Sigmoid colon (tissue), 7 donors: ENCODE data around the gene SLF2. TPM values are rescaled to one million over a fixed set of nuclear protein-coding genes. Genes with fewer than 3 reads are reported as not detected.
"Not testable (repeated sequence)": the region's sequence is repeated elsewhere in the genome, so short reads cannot be mapped to it uniquely, and the experiment has no call there.

Experiments used
- DNase-seq: peaks from one replicate; pipeline ENCODE4 v3.0.0-alpha.2; 2019
- H3K27ac ChIP-seq, 4 donors: fragments of 200-600 bp; sonication (generic); one replicate each; pipeline ENCODE4 v1.5.1; 2016 to 2019; ENCODE audit warnings: mild to moderate bottlenecking in 1 of 4
- H3K27me3 ChIP-seq, 3 donors: fragments of 200-600 bp; sonication (generic); one replicate each; pipeline ENCODE4 v1.5.1; 2019; ENCODE audit warnings: mild to moderate bottlenecking in 1 of 3
- H3K36me3 ChIP-seq, 4 donors: fragments of 200-600 bp; sonication (generic); one replicate each; pipeline ENCODE4 v1.5.1; 2016 to 2019
- H3K4me1 ChIP-seq, 4 donors: fragments of 200-600 bp; sonication (generic); one replicate each; pipeline ENCODE4 v1.5.1; 2017 to 2019
- H3K4me3 ChIP-seq, 4 donors: fragments of 200-600 bp; sonication (generic); one replicate each; pipeline ENCODE4 v1.5.1; 2017 to 2019; ENCODE audit warnings: mild to moderate bottlenecking in 2 of 4, moderate library complexity in 1 of 4
- H3K9me3 ChIP-seq, 4 donors: fragments of 200-600 bp in 3 of 4; sonication (generic) in 3 of 4; one replicate each; pipeline versions ENCODE4 v1.5.1 to v1.6.1; 2013 to 2019
- CTCF ChIP-seq, 4 experiments: fragments of 450-650 bp in 3 of 4; fragments of 200-600 bp in 1 of 4; IDR thresholded peaks; one replicate each; pipeline ENCODE4 v1.5.1; 2016 to 2019; ENCODE audit warnings: antibody characterized with exemption in 4 of 4, mild to moderate bottlenecking in 3 of 4, moderate library complexity in 2 of 4
- EP300 ChIP-seq, 4 donors: sonication (generic); formaldehyde crosslinking; IDR thresholded peaks; one replicate each; pipeline ENCODE4 v1.6.1; 2017; ENCODE audit warnings: antibody characterized with exemption in 4 of 4
- POLR2A ChIP-seq, 2 donors: fragments of 450-650 bp; IDR thresholded peaks; one replicate each; pipeline ENCODE4 v1.6.1; 2016; ENCODE audit warnings: antibody characterized with exemption in 2 of 2, mild to moderate bottlenecking in 2 of 2, moderate library complexity in 2 of 2
- POLR2AphosphoS5 ChIP-seq, 4 donors: sonication (generic); formaldehyde crosslinking; IDR thresholded peaks; one replicate each; pipeline ENCODE4 v1.6.1; 2017; ENCODE audit warnings: antibody characterized with exemption in 4 of 4
- WGBS, 2 donors: extraction: QIAGEN DNeasy Blood & Tissue Kit; methylation state at CpG; one replicate each; pipeline ENCODE4 v1.1.7; 2013; 5-methylcytosine and 5-hydroxymethylcytosine counted together
- intact Hi-C: fragments of 100-400 bp; cut with DNase I; formaldehyde crosslinking; loops from one replicate; pipeline ENCODE4 v1.15.1; 2023
- polyA plus RNA-seq, 3 donors: library from polyadenylated mRNA; stranded (reverse); fragments of 200-250 nt; gene quantifications; one replicate each; pipeline ENCODE4 v1.2.3, GENCODE V29; 2013
- total RNA-seq, 4 donors: library from RNA; depleted of rRNA; stranded (reverse); fragments of >200 nt; gene quantifications; one replicate each; pipeline ENCODE4 v1.1.0, GENCODE V29; 2016
- donor health status: healthy with polysubstance abuse.
- donor health status: Bipolar disorder and iron deficiency.
- donor health status: healthy.

The SLF2 gene
- total and polyA plus RNA-seq, 7 donors, result 3.2 to 49.9 (median 31.8) TPM

GRCh38 chr10:100882671-100883311, 30.0 kb upstream of the SLF2 start:
- no peaks in the 10 kb centered on the region for H3K36me3 ChIP-seq
- H3K9me3 ChIP-seq, result no peaks in the 10 kb centered on the region
- no peak overlapping the region for H3K27ac ChIP-seq
- TF ChIP-seq CTCF (IDR thresholded peaks at IDR 0.05) (no peak), POLR2A (IDR thresholded peaks at IDR 0.05) (no peak), EP300 (IDR thresholded peaks at IDR 0.05) (no peak), POLR2AphosphoS5 (IDR thresholded peaks at IDR 0.05) (no peak)
- DNase-seq, result no peak
- H3K4me3 ChIP-seq, result no peak overlapping the region
- peaks cover 0 to 8% (median 0%) of the 10 kb centered on the region in 4 donors for H3K4me1 ChIP-seq
- peaks cover 0 to 2% (median 0%) of the 10 kb centered on the region in 3 donors for H3K27me3 ChIP-seq
- intact Hi-C loops, result no loop called here
- 81 to 86% methylated on average over 23 of the region's 23 CpGs for WGBS, 2 donors

GRCh38 chr10:100883312-100883821, 29.4 kb upstream of the SLF2 start:
- TF ChIP-seq POLR2AphosphoS5 (IDR thresholded peaks at IDR 0.05) (no peak), EP300 (IDR thresholded peaks at IDR 0.05) (no peak), POLR2A (IDR thresholded peaks at IDR 0.05) (no peak), CTCF (IDR thresholded peaks at IDR 0.05) (no peak)
- H3K4me1 ChIP-seq, result peaks cover 0 to 8% (median 0%) of the 10 kb centered on the region in 4 donors
- H3K27ac ChIP-seq, result no peak overlapping the region
- peaks cover 0 to 2% (median 0%) of the 10 kb centered on the region in 3 donors for H3K27me3 ChIP-seq
- intact Hi-C loops, result no loop called here
- H3K4me3 ChIP-seq, result no peak overlapping the region
- no peak for DNase-seq
- no peaks in the 10 kb centered on the region for H3K36me3 ChIP-seq
- 72 to 86% methylated on average over 14 of the region's 14 CpGs for WGBS, 2 donors
- H3K9me3 ChIP-seq, result no peaks in the 10 kb centered on the region

GRCh38 chr10:100885611-100886010, 27.2 kb upstream of the SLF2 start:
- H3K9me3 ChIP-seq, H3K4me1 ChIP-seq, DNase-seq, H3K27me3 ChIP-seq, H3K36me3 ChIP-seq, intact Hi-C loops, H3K27ac ChIP-seq, H3K4me3 ChIP-seq: not testable (repeated sequence)
- 95 to 97% methylated on average over 13 of the region's 13 CpGs for WGBS, 2 donors

GRCh38 chr10:100886091-100886490, 26.7 kb upstream of the SLF2 start:
- peaks cover 0 to 8% (median 0%) of the 10 kb centered on the region in 4 donors for H3K4me1 ChIP-seq
- H3K27me3 ChIP-seq, result no peaks in the 10 kb centered on the region
- no peak for TF ChIP-seq CTCF (IDR thresholded peaks at IDR 0.05)
- no peak for TF ChIP-seq POLR2A (IDR thresholded peaks at IDR 0.05)
- TF ChIP-seq EP300 (IDR thresholded peaks at IDR 0.05), result no peak
- no peak for TF ChIP-seq POLR2AphosphoS5 (IDR thresholded peaks at IDR 0.05)
- no peaks in the 10 kb centered on the region for H3K36me3 ChIP-seq
- intact Hi-C loops, result no loop called here
- H3K9me3 ChIP-seq, result no peaks in the 10 kb centered on the region
- no peak for DNase-seq
- peak overlapping the region in 3 of 4 donors; percentile 39 to 61 (median 58) for H3K27ac ChIP-seq
- no peak overlapping the region for H3K4me3 ChIP-seq
- 95 to 98% methylated on average over 3 of the region's 3 CpGs for whole genome bisulfite sequencing, 2 donors

GRCh38 chr10:100886521-100886920, 26.2 kb upstream of the SLF2 start:
- Histone ChIP-seq H3K27ac (peak overlapping the region in 3 of 4 donors; percentile 39 to 61 (median 58)), H3K4me3 (no peak overlapping the region), H3K27me3 (no peaks in the 10 kb centered on the region), H3K9me3 (no peaks in the 10 kb centered on the region), H3K4me1 (peaks cover 0 to 8% (median 0%) of the 10 kb centered on the region in 4 donors), H3K36me3 (no peaks in the 10 kb centered on the region)
- no peak for DNase-seq
- WGBS, 2 donors, result 86 to 94% methylated on average over 5 of the region's 5 CpGs
- TF ChIP-seq EP300 (IDR thresholded peaks at IDR 0.05), result no peak
- no peak for TF ChIP-seq POLR2AphosphoS5 (IDR thresholded peaks at IDR 0.05)
- no peak for TF ChIP-seq CTCF (IDR thresholded peaks at IDR 0.05)
- no peak for TF ChIP-seq POLR2A (IDR thresholded peaks at IDR 0.05)
- intact Hi-C loops, result no loop called here
